K562 (cell line): Measurements from ENCODE around the gene MUC3A.

Experiments used
- CTCF ChIP-seq, 3 experiments: IDR thresholded peaks in 2 of 3; conservative IDR thresholded peaks in 1 of 3; 2 replicates each; pipeline ENCODE4 v1.5.1; 2011 to 2012; ENCODE audit warnings: low read length in 3 of 3, mild to moderate bottlenecking in 3 of 3, control low read depth in 2 of 3, improper control_type of control experiment in 1 of 3, inconsistent platforms in 1 of 3, low read depth in 1 of 3, mixed read lengths in 1 of 3, moderate library complexity in 1 of 3; ENCODE audit not compliant: insufficient read depth in 2 of 3
- HDAC8 ChIP-seq: fragments of 450-650 bp; IDR thresholded peaks from 2 replicates; pipeline ENCODE4 v1.6.1; 2016; ENCODE audit warnings: mild to moderate bottlenecking, missing genetic modification characterization, moderate library complexity, missing compliant biosample characterization
- ZBTB8A ChIP-seq: fragments of 450-650 bp; IDR thresholded peaks from 2 replicates; pipeline ENCODE4 v1.6.1; 2018; ENCODE audit warnings: mild to moderate bottlenecking, moderate library complexity; ENCODE audit not compliant: partially characterized antibody
- ZNF785 ChIP-seq: fragments of 250-450 bp; sonication (Bioruptor Pico); IDR thresholded peaks from 2 replicates; pipeline ENCODE4 v1.4.0; 2020; ENCODE audit warnings: mild to moderate bottlenecking
- ZSCAN32 ChIP-seq: fragments of 450-650 bp; formaldehyde crosslinking; IDR thresholded peaks from 2 replicates; pipeline ENCODE4 v1.4.0; 2020; ENCODE audit warnings: mild to moderate bottlenecking, moderate library complexity

- TF ChIP-seq ZNF785 (CRISPR knock-in tag), result no peak
- TF ChIP-seq CTCF (IDR thresholded peaks at IDR 0.05 in 2 of 3, conservative IDR thresholded peaks at IDR 0.05 in 1 of 3; ENCODE audit: insufficient read depth in 2 of 3, low read depth in 1 of 3, low read length in 3 of 3), result no peak
- TF ChIP-seq ZBTB8A, result no peak
- no peak for TF ChIP-seq ZSCAN32 (CRISPR knock-in tag)
- no peak for TF ChIP-seq HDAC8
Measured at GRCh38 chr7:100963386-100963785, 14.1 kb downstream of the MUC3A start.
